Kidney capillary endothelial cell (primary cell): ENCODE data around the gene HOXB8.

Experiments
- DNase-seq: peaks from one replicate; pipeline ENCODE4 v3.0.0-alpha.2; 2018; ENCODE audit warnings: low spot score

HOXB8 gene

GRCh38 chr17:48637323-48638260 lies 22.5 kb upstream of the HOXB8 start:
- no peak for DNase-seq

GRCh38 chr17:48636177-48637018 lies 21.3 kb upstream of the HOXB8 start:
- peak; percentile 91 for DNase-seq

GRCh38 chr17:48634493-48635208 lies 19.6 kb upstream of the HOXB8 start:
- DNase-seq: no peak

- no peak for DNase-seq
Measured at GRCh38 chr17:48633266-48633677, 18.2 kb upstream of the HOXB8 start.

- no peak for DNase-seq
Measured at GRCh38 chr17:48632579-48633265, 17.6 kb upstream of the HOXB8 start.

GRCh38 chr17:48631693-48632578 lies 16.8 kb upstream of the HOXB8 start:
- no peak for DNase-seq

GRCh38 chr17:48630925-48631692 lies 16.0 kb upstream of the HOXB8 start:
- DNase-seq: no peak

GRCh38 chr17:48630009-48630924 lies 15.2 kb upstream of the HOXB8 start:
- no peak for DNase-seq

- DNase-seq: no peak
Measured at GRCh38 chr17:48629411-48629759, 14.3 kb upstream of the HOXB8 start.

GRCh38 chr17:48628649-48629410 lies 13.7 kb upstream of the HOXB8 start:
- no peak for DNase-seq

- DNase-seq: no peak
Measured at GRCh38 chr17:48627623-48628521, 12.8 kb upstream of the HOXB8 start.

- no peak for DNase-seq
Measured at GRCh38 chr17:48627118-48627597, 12.1 kb upstream of the HOXB8 start.

GRCh38 chr17:48626245-48627117 lies 11.4 kb upstream of the HOXB8 start, which contains the start of gene HOXB9:
Gene HOXB9, minus strand, starts transcription at chr17:48626358. Its CDS starts 89 bp downstream, at chr17:48626269.
- peak; percentile 27 for DNase-seq

GRCh38 chr17:48625495-48626244 lies 10.6 kb upstream of the HOXB8 start:
- DNase-seq: peak; percentile 31
